Adrenal gland (tissue), 5 donors: ENCODE data around the gene TMEM39B.

Experiments
- CTCF ChIP-seq, 6 experiments: fragments of 450-650 bp in 4 of 6; fragments of 200-600 bp in 2 of 6; sonication (generic) in 1 of 6; IDR thresholded peaks; 1 replicate in 5 of 6; 2 replicates in 1 of 6; pipeline versions ENCODE4 v1.5.1 to v1.8.0; 2016 to 2021; ENCODE audit warnings: antibody characterized with exemption in 6 of 6, mild to moderate bottlenecking in 2 of 6, moderate library complexity in 1 of 6
- POLR2A ChIP-seq, 2 donors: fragments of 450-650 bp; IDR thresholded peaks; one replicate each; pipeline ENCODE4 v1.6.1; 2017; ENCODE audit warnings: antibody characterized with exemption in 2 of 2, mild to moderate bottlenecking in 2 of 2, moderate library complexity in 1 of 2
- donor health status: DM: no; HTN: no; CAD: no.

GRCh38 chr1:32138965-32139364 is 66.2 kb downstream of the TMEM39B start:
- TF ChIP-seq CTCF (IDR thresholded peaks at IDR 0.05) = no peak
- no peak for TF ChIP-seq POLR2A (IDR thresholded peaks at IDR 0.05)
